Measurements from ENCODE around the gene COL4A5. TPM values are rescaled to one million over a fixed set of nuclear protein-coding genes. Genes with fewer than 3 reads are reported as not detected.

COL4A5 gene
- total and polyA plus RNA-seq, 7 donors: 1.1 to 8.6 (median 3.1) TPM

- ATAC-seq: no peak
- TF ChIP-seq, protein P1, sequence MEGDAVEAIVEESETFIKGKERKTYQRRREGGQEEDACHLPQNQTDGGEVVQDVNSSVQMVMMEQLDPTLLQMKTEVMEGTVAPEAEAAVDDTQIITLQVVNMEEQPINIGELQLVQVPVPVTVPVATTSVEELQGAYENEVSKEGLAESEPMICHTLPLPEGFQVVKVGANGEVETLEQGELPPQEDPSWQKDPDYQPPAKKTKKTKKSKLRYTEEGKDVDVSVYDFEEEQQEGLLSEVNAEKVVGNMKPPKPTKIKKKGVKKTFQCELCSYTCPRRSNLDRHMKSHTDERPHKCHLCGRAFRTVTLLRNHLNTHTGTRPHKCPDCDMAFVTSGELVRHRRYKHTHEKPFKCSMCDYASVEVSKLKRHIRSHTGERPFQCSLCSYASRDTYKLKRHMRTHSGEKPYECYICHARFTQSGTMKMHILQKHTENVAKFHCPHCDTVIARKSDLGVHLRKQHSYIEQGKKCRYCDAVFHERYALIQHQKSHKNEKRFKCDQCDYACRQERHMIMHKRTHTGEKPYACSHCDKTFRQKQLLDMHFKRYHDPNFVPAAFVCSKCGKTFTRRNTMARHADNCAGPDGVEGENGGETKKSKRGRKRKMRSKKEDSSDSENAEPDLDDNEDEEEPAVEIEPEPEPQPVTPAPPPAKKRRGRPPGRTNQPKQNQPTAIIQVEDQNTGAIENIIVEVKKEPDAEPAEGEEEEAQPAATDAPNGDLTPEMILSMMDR (IDR thresholded peaks at IDR 0.05): no peak
Measured at GRCh38 chrX:108494406-108495090, 54.9 kb downstream of the COL4A5 start.

GRCh38 chrX:108511721-108512120 lies 72.1 kb downstream of the COL4A5 start:
- TF ChIP-seq, protein P1 (IDR thresholded peaks at IDR 0.05): no peak
- DNase-seq (no peak), ATAC-seq (no peak)
- no peak overlapping the region for H3K27ac ChIP-seq
- intact Hi-C loops (cut with DNase I): no loop called here
- WGBS, 3 donors: 88 to 100% (median 96%) methylated on average over 1 of the region's 1 CpG
- no peaks in the 10 kb centered on the region for H3K27me3 ChIP-seq (ENCODE audit: insufficient read depth in 3 of 3, low read length in 2 of 3)
- H3K4me3 ChIP-seq: no peak overlapping the region
- H3K9me3 ChIP-seq: no peaks in the 10 kb centered on the region
- no peaks in the 10 kb centered on the region for H3K36me3 ChIP-seq (ENCODE audit: insufficient read depth in 1 of 2, low read depth in 1 of 2)
- no peaks in the 10 kb centered on the region for H3K4me1 ChIP-seq

More at GRCh38 chrX:108494406-108495090, 54.9 kb downstream of the COL4A5 start:
- Histone ChIP-seq H3K4me3 (no peak overlapping the region), H3K36me3 (ENCODE audit: insufficient read depth in 1 of 2, low read depth in 1 of 2) (no peaks in the 10 kb centered on the region), H3K27me3 (ENCODE audit: insufficient read depth in 3 of 3, low read length in 2 of 3) (no peaks in the 10 kb centered on the region), H3K27ac (no peak overlapping the region), H3K9me3 (no peaks in the 10 kb centered on the region), H3K4me1 (no peaks in the 10 kb centered on the region)
- no peak for DNase-seq
- whole genome bisulfite sequencing, 3 donors: 68 to 93% (median 90%) methylated on average over 3 of the region's 3 CpGs
- intact Hi-C loops (cut with DNase I): no loop called here

- no peaks in the 10 kb centered on the region for H3K4me1 ChIP-seq
- intact Hi-C loops (cut with DNase I): no loop called here
- DNase-seq: no peak
- no peak overlapping the region for H3K4me3 ChIP-seq
- no peaks in the 10 kb centered on the region for H3K27me3 ChIP-seq (ENCODE audit: insufficient read depth in 3 of 3, low read length in 2 of 3)
- ATAC-seq: no peak
- H3K9me3 ChIP-seq: no peaks in the 10 kb centered on the region
- TF ChIP-seq, protein P1 (IDR thresholded peaks at IDR 0.05): no peak
- H3K27ac ChIP-seq: no peak overlapping the region
- 40 to 56% (median 51%) methylated on average over 2 of the region's 2 CpGs for WGBS, 3 donors
- H3K36me3 ChIP-seq (ENCODE audit: insufficient read depth in 1 of 2, low read depth in 1 of 2): no peaks in the 10 kb centered on the region
Measured at GRCh38 chrX:108516184-108516583, 76.5 kb downstream of the COL4A5 start.

DNA sequence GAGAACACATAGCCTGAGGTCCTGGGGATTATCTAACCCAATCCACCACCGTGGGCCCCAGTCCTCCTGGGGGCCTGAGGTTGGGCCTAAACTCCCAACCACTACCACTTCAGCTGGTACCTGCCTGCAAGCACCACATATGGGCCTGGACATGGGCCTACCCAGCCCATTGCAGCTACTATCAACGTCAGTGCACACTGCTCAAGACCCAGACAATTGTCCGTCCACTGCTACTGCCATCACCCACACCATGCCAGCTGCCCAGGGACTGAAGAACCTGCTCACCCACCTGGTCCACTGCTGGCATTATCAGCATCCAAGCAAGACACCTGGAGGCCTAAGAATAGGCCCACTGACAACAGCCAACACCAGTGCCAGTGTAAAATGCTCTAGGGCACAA lies 88.1 kb downstream of the COL4A5 start:
- Histone ChIP-seq H3K4me1 (no peaks in the 10 kb centered on the region), H3K36me3 (ENCODE audit: insufficient read depth in 1 of 2, low read depth in 1 of 2) (no peaks in the 10 kb centered on the region), H3K27me3 (ENCODE audit: insufficient read depth in 3 of 3, low read length in 2 of 3) (peaks cover 0 to 10% (median 0%) of the 10 kb centered on the region in 3 donors), H3K27ac (no peak overlapping the region), H3K9me3 (no peaks in the 10 kb centered on the region), H3K4me3 (no peak overlapping the region)
- DNase-seq: peak in 1 of 2 donors; percentile 30
- intact Hi-C loops (cut with DNase I): no loop called here
- TF ChIP-seq, protein P1 (IDR thresholded peaks at IDR 0.05): no peak
- WGBS, 3 donors: 71 to 96% (median 92%) methylated on average over 3 of the region's 3 CpGs
- ATAC-seq: no peak

DNA sequence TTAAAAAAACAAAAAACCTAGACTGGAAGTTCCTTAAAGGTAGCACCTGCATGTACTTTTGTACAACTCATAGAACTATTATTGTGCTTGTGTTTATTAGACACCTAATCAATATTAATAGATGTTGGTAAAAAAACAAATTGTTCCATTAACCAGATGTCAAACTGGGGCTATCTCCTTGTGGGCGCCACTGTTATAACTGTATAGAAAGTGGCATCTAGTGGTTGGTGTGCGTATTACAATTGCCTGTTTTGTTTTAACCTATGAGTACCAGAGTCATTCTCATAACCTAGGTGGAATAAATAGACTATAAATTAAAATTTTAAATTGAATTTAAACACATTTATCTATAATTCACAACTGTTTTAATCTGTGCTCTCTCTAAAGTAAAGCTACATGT lies 97.4 kb downstream of the COL4A5 start:
- H3K4me1 ChIP-seq: no peaks in the 10 kb centered on the region
- no peaks in the 10 kb centered on the region for H3K27me3 ChIP-seq (ENCODE audit: insufficient read depth in 3 of 3, low read length in 2 of 3)
- H3K9me3 ChIP-seq: no peaks in the 10 kb centered on the region
- WGBS, 3 donors: 25 to 44% (median 38%) methylated on average over 2 of the region's 2 CpGs
- H3K36me3 ChIP-seq (ENCODE audit: insufficient read depth in 1 of 2, low read depth in 1 of 2): no peaks in the 10 kb centered on the region
- no peak overlapping the region for H3K27ac ChIP-seq
- no peak overlapping the region for H3K4me3 ChIP-seq
- ATAC-seq (peak; percentile 57 to 80 (median 71)), DNase-seq (no peak)
- intact Hi-C loops (cut with DNase I): loop anchor here (5.0 to 10.0 kb wide), 3 partner anchors 240 to 315 kb away; no protein-coding TSS in a partner anchor
- TF ChIP-seq, protein P1 (IDR thresholded peaks at IDR 0.05): peak; percentile 68

All from psoas muscle (tissue), 8 donors.